NCI-H226 (cell line): ENCODE measurements around the gene HMGB4.

Source experiments
- DNase-seq: peaks from one replicate; pipeline ENCODE4 v3.0.0-alpha.2; 2015

The HMGB4 gene, protein sequence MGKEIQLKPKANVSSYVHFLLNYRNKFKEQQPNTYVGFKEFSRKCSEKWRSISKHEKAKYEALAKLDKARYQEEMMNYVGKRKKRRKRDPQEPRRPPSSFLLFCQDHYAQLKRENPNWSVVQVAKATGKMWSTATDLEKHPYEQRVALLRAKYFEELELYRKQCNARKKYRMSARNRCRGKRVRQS

DNA sequence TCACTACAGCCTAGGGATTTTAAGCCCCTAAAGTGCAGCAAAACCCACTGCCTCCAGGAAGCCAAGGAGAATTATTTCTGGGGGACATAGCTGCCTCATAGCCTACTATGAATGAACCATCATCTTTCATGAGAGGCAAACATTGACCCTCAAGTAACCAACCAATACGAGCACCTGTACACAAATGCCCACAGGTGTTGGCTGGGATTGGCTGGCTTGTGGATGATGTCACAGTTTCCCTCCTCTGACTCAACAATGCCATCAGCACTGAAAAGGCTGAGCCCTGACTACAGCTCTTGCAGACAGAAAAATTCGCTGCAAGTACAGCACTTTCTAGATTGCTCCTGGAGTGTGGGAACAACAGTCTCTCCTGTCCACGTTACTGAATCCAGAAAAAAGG is at the start of gene HMGB4:
Gene HMGB4 (plus strand): TSS at position 301 of the 400 bp plus-strand sequence. CDS start 113 bp downstream, outside the sequence.
- DNase-seq = no peak

DNA sequence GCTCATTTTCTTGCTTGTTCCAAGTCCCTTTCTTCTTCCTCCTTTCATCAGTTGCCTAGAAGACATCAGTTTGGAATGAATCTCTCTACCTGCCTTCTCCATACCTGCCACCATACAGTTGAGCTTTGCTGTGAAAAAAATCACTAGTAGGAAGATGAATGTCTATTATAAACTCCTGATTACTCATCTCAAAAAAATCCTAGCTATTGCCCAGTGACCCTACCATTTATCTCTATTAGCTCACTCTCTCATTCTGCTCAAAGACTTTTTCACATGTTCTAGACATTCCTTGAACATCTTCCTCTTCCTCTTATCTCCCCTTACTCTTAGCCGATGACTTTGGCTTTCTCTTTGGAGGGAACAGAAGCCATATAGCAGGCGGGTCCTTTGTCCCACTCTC is 49.7 kb upstream of the HMGB4 start:
- DNase-seq = no peak

DNA sequence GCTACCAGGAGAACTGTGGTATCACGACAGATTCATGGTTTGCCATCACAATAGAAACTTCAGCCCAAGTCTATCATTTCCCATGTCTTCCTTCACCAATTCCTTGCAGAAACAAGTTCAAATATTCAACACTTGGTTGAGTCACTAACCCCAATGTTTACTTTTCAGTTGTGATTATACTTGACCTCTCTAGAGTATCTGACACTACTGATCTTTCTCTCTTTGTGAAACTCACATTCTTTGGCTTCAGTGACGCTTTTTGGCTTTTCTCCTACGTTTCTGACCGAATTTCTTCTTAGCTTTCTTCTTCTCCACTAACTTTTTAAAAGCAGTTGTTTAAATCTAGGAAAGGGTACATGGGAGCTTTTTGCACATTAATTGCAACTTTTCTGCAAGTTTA is 48.8 kb upstream of the HMGB4 start:
- DNase-seq = no peak

DNA sequence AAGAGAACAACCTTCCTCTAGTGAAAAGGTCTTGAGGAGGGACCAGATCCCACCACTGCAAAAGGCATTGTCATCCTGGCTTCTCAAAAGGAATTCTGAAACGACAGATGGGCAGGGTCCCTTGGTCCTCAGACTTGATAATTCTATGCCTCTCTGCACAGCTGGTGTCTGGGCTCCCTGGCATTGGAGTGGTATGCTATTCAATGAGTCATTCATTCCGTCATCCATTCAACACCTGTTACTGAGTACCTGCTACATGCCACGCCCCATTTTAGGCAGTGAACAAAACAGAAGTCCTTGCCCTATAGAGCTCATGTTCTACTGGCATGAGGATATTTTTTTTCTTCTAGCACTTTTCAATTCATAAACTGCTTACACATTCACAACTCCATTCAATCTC is 45.8 kb upstream of the HMGB4 start:
- no peak for DNase-seq

DNA sequence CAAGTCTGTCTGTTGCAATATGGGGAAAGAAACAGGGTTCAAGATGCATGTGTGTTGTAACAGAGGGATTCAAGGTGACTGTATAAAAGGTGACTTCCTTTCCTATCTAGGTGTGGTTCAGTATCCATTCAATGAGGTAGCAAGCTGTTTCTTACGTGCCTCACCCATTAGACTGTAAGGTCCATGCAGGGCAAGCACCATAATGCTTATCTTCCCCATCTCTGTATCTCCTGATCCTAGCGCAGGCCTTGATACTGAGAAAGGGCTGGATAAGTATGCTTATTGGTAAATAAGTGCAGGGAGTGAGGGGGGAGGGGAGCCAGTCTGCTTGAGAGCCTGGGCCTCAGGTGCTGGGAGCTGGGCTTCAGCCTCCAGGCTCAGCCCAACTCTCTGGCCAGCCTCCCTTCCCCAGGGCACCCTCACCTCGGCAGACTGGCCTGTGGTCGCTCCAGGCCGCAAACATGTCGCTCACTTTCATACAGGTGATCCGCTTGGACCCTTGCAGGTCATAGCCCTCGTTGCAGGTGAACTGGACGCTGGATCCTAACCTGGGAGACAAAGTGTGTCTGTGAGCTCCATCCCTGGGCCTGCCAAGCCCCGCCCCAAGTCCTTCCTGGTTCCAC is 44.5 kb upstream of the HMGB4 start:
- no peak for DNase-seq

DNA sequence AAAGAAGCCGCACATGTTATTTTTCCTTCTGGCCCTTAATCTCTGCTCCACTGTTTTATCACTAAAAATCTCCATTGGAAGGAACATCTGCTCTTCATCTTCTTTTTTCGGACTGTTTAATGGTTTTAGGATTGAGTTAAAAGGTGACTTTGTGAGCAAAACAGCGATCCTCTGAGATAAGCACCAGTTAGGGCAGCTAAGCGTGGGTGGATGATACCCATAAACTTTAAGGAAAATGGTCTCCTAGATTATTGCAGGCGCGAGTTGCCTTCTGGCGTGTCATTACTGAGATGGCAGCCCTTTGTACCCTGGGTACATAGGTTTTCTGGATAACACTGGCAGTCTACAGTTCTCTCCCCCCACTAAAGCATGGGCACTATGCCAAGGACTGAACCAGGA is 44.0 kb upstream of the HMGB4 start:
- DNase-seq = no peak

DNA sequence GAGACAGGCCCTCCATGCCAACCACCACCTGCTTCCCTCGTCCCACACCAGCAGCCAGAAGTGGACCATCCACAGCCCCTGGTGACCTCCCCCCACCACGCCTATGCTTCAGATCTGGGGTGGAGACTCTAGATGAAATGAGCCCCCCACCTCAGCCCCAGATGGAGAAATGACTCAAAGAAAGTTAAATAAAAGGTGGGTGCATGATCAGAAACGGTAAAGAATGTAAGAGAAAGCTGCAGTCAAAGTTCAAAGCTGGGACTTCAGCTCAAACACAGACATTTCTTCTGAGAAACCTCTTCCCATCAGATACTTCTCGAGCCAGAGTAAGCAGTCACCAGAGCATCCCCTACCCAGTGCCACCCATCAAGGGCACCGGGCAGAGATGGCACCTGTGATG is 43.1 kb upstream of the HMGB4 start:
- DNase-seq = no peak

DNA sequence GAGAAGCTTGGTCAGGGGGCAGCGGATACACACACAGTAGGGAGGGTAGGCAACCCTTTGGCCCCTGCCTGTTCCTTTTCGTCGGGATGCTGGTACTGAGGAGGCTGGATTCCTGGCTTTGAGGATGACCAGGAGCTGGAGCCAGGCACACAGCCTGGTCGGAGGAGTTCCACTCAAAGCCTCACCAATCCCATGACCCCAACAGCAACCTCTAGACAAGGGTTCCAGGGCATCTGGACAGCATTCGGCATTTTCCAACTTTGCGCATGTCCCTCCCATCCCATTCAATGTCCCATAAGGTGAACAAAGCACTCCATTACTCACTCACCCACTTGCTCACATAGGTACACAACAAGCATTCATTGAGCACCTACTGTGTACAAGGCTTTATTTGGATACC is 42.6 kb upstream of the HMGB4 start:
- DNase-seq = no peak

DNA sequence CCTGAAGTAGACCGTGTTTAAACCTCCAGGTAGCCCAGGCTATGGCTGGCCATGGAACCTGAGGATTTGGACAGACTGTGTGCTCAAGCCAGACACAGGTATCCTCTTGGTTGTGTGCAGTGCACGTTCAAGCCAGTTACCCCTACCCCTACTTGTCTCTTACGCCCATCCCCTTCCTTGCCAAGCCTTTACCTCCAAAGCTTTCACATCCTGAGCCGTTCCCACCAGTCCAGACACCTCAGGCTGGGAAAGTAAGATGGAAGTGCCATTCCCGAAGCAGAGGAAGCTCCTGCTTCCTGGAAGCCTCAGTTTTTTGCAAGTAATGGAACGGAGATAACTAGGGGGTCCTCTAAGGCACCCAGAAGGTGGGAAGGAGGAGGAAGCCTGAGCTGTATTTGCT is 41.5 kb upstream of the HMGB4 start:
- DNase-seq = no peak

DNA sequence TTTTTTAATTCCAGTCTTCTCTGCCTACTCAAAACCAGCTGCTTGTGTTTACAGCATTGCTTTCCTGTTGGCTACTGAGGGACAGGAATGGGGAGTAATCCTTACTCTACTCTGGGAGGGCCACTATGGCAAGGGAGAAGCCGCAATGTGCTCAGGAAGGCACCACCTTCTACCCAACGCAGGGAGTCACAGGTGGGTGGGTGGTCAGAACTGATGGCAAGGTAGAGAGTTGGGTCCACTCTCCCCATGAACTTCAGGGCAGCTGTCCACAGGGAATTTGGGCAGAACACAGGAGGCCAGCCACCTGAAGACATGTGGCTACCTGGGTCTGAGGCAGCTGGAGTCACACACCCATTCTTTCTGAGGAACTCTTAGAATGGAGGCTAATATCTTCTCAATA is 40.5 kb upstream of the HMGB4 start:
- no peak for DNase-seq

DNA sequence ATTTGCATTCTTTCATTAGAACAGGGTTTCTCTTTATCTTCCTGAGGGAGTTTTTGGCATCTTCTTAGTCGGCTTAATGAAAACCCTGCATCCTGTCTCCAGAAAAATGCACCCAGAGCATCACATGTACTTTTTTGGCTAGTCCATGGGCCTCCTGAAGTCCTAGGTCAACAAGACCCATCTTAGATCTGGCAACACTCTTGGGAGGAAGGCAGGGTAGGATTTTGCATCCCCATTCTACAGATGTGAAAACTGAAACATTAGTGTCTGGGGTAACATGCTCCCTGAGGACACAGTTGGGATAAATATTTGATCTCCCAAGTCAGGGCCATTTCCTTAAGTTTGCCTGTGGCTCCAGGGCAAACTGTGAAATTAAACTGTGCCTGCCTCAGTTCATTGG is 40.0 kb upstream of the HMGB4 start:
- DNase-seq = no peak

DNA sequence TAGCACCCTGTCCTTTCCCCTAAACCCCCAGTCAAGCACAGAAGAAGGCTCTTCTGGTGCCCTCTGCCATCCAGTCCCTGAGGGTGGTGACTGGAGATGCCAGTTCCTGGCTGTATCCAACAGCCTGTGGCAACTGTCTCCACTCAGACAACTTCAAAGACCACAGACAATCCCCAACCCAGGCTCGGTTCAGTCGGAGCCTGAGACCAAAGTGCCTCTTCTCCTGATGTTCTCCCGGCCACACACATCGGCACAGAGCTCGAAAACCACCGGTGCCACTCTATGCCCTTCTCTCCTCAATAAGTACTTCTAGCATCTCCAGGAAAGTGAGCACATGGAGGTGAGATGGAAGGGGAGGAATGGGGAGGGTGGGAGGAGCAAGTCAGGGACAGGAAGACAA is 39.6 kb upstream of the HMGB4 start:
- DNase-seq = no peak

DNA sequence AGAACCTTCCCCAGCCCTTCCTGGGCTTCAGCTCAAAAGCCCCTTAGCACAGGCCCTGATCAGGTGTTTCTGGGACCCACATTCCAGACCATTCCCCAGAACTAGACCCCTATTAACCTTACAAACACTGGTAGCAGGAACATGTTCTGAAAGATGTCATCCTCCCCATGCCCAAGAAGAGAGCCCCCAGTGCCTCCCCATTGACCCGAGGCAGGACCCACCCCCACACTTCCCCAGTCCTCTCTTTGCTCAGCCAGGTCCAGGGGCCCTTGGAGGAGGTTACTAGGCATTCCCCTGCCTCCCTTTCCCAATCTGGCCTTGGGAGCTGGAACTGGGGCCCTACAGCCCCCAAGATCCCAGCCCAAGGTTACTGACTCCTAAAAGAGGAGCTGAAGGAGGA is 38.9 kb upstream of the HMGB4 start:
- no peak for DNase-seq

DNA sequence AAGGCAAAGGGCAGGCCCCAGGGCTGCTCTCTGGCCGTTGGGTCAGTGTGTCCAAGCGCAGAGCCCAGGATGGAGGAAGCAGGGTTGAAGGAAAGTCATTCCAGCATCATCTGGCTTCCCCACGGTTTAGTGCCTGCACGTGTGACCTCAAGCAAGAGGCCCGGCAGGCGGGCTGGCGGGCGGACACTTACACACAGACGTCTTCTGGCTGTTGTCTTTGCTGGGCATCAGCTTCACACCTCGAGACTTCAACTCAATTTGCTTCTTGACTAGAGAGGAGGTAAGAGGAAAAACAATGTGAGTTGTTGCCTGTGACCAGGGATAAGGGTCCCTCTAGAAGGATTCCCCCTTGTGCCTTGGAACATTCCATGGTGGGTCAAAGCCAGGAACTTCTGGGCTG is 38.4 kb upstream of the HMGB4 start:
- DNase-seq = no peak

DNA sequence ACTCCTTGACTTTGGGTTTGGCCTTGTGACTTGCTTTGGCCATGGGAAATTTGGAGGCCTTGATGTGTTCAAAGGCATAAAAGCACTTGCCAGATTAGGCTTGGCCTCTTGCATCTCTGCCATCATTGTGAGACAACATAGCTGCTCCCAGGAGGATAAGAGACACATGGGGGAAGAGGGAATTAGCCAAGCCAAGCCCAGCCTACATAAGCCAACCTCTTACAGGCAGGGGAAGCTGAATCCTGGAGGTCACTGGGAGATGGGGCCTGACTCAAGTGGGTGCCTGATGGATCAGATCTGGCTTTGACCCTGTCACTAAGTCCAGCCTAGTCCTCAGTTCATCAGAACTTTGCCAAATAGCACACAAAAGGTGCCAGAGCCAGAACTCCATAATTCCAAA is 37.6 kb upstream of the HMGB4 start:
- no peak for DNase-seq

DNA sequence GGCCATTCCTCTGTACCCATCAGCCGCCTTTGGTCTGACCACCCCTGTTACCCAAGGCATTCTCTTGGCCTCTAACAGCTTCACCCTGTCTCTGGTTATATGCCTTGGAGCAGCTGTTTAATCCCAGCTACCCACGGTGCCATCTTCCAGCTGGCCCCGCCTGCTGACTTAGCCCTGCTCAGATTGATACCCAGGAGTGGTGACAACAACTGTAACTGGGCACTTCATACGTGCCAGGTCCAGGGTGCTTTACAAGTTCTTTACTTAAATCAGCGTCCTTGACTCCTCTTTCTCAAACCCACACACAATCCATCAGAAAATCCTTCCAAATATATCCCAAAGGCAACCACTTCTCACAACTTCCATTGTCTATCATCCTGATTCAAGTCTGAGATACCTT is 37.2 kb upstream of the HMGB4 start:
- DNase-seq = no peak

DNA sequence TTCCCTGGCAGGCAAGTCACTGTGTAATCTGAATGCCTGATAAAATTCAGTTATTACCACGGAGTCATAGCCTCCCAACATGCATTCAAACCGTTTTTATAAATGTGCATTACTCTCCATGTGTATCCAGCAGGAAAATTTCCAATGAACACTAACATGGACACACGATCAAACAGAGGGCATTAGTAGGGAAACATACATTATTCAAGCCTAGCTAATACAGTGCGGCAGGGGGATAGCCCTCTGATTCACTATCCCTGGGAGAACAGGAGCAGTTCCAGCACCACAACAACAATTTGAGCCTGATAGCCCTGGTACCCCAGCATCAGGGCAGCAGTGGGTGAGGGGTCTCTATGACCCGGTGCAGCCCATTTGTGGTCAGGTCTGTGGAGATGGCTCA is 35.8 kb upstream of the HMGB4 start:
- DNase-seq = no peak

DNA sequence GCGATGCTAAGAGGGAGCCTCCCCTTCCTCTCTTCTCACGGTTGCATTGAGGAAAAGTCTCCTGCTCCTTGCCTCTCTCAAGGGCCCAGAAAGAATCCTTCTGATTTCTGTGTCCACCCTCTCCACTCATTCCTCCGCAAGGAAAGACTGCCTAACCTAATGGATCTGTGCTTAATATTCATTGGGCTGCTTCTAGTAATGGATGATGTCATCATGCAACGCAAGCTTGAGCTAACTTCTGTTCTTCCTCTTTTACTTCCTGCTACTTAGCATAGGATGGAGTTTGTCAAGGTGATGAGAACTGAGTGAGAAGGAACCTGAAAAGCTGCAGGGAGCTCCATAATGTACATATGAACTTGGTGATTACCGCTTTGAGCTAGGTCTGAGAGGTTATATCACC is 35.2 kb upstream of the HMGB4 start:
- no peak for DNase-seq

DNA sequence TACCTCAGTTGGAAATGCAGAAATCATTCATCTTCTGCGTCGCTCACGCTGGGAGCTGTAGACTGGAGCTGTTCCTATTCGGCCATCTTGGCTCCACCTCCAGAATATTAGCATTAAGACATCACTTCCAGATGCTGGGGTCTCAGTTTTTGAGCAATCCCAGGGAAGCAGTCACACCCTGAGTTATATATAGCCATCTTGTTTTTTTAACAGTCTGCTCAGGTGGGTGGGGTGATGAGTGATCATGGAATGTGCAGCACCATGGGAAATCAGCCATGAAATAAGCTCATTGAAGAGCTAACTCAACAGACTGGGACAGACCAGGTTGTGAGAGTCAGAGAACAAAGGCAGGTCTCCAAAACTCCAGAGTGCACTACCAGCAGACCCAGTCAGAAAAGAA is 27.0 kb upstream of the HMGB4 start:
- DNase-seq = no peak

DNA sequence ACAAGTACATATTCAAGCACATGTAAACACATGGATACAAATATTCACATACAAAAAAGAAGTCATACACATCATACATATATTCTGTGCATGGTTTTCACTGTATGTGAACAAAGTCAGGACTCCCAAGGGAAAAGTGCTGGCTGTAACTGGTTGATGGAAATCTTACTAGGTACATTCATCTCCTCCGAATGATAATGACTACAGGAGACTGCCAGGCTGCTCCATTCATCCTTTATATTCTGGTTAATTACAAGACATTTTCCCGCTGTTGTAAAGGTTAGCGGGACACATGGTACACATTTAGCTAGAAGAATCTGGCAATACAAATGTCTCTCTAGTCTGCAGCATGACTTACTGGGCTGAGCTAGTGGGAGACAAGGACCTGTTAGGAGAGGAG is 26.2 kb upstream of the HMGB4 start:
- no peak for DNase-seq

DNA sequence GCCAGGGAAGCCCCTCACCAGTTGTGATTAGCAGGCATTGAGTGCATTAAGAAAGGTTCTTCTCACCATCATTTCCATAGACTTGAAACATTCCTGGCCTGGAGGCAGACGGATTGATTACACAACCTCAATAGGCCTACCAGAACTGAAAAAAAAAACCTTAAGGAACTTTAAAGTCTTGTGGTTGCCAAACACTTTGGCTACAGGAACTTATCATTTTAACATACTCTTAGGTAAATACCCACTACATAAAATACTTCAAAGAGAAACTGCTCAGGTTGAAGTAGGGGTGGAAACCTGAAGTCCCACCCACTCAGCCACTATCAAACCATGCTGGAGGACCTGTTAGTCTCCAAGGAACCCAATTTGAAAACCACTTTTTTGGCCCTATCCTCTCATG is 22.4 kb upstream of the HMGB4 start:
- no peak for DNase-seq

DNA sequence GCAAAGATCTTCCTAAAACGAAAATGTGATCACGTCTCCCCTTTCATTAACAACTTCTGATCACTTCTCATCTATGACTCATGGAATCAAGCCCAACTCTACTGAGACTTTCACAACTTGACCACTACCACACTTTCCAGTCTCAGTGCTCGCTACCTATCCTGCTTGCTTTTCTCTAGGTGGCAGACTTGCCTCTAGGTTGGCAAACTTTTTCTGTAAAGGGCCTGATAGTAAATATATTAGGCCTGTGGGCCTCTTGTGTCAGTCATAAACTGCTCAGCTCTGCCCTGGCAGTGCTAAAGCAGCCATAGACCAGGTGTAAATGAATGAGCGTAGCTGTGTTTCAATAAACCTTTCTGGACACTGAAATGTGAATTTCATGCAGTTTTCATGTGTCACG is 21.5 kb upstream of the HMGB4 start:
- no peak for DNase-seq

DNA sequence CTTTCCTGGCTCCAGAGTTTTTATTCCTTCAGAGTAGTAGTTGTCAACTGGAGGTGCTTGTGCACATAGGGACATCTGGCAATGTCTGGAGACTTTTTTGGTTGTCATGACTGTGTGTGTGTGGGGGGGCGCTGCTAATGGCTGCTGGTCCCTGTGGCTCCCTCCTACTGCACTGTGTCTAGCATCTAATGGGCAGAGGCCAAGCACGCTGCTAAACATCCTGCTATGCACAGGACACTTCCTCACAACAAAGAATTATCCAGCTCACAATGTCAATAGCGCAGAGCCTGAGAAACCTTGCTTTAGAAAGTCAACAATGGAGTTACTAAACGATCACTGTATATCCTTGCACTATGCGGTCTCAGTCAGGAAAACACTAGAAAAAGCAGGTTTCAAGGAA is 19.7 kb upstream of the HMGB4 start:
- DNase-seq = no peak

DNA sequence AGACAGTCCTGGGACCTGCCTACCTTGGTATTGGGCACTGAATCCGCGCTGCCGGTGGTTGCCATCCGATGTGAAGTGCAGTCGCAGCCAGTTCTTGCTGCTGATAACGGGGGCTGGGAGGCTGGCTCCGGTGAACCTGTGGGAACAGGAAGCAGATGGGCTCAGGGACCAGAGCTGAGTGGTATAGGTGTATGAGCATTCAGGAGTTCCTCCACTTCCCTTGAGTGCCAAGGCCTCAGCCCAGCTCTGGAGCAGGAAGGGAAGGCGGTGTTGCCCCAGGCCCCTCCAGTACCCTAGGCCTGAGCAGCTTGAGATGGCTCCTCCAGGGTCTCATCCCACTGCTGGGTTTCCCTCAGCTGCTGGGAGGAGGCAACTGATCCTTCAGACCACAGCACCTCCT is 17.0 kb upstream of the HMGB4 start:
- no peak for DNase-seq

DNA sequence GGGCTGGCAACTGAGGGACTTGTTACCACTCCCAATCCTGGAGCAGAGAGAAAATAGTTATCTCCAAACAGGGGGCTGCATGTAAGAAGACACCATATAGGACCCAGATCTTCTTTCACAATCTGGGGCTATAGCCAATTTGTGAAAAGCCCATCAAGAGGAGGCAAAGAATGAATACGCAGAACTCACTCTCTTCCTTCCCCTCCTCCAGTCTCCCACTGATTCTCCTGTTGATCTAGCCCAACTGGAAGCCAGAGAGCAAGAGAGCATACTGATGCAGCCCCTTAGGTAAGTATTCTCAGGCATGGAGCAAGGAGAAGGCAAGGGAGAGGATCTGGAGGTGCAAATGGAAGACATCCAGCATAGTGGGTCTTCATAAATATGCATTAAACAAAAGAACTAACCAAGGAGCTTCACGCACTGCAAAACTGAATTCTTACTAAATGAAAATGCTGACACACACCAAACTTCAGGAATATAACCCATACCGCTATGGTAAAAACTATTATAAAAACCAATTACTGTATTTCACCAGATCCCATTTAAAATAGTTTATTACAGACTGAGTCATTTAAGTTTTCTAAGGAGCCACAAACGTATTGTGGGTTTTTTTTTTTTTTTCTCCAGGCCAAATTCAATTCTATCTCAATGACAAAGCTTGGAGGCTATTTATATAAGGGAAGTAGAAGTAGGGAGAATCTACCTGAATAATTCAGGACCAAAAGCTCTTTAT is 15.5 kb upstream of the HMGB4 start:
- no peak for DNase-seq
